A549 (cell line): ENCODE data around the gene HMGA1. TPM values are rescaled to one million over a fixed set of nuclear protein-coding genes. Genes with fewer than 3 reads are reported as not detected.
A peak's percentile ranks its signal among the peaks of the same experiment; 100 is the strongest.

Experiments used
- ATAC-seq, 2 experiments: fragments of 200-7000 bp in 1 of 2; fragments of >200 bp in 1 of 2; cut with Nextera tagmentation in 1 of 2; cut with Tn5 transposase in 1 of 2; 3 replicates each; pipeline versions ENCODE4 v1.8.0 to v1.9.1; 2018 to 2020; ENCODE audit warnings: mild to moderate bottlenecking in 1 of 2, moderate library complexity in 1 of 2
- CTCF ChIA-PET: fragments of 300-600 bp; sonication (Branson Sonifier 250); formaldehyde crosslinking; extraction: SDS; loops from one replicate; lab custom pipeline; 2021; ENCODE audit warnings: antibody characterized with exemption, inconsistent platforms; lab: Yijun Ruan, JAX
- POLR2A ChIA-PET: fragments of 350-600 bp; formaldehyde crosslinking; extraction: SDS; loops from one replicate; lab custom pipeline; 2021; ENCODE audit warnings: antibody characterized with exemption, inconsistent platforms; lab: Yijun Ruan, JAX
- DNase-seq, 2 experiments: peaks; one replicate each; pipeline versions ENCODE4 v3.0.0 to v3.0.0-alpha.2; 2011 to 2016; ENCODE audit warnings: low read depth in 1 of 2, low spot score in 1 of 2
- FAIRE-seq: peaks from 2 replicates; lab custom pipeline; 2011; peaks lifted over from hg19 to GRCh38; lab: Jason Lieb, UNC
- H3K27ac ChIP-seq, 2 experiments: fragments of >200 bp; sonication (Bioruptor Twin); formaldehyde crosslinking; 3 replicates each; pipeline ENCODE4 v1.5.1; 2016 to 2017
- H3K4me1 ChIP-seq: fragments of >200 bp; sonication (Bioruptor Twin); formaldehyde crosslinking; 3 replicates; pipeline ENCODE4 v1.6.1; 2016
- H3K4me2 ChIP-seq: fragments of >200 bp; sonication (Bioruptor Twin); formaldehyde crosslinking; 3 replicates; pipeline ENCODE4 v1.6.1; 2016
- H3K4me3 ChIP-seq: fragments of >200 bp; sonication (Bioruptor Twin); formaldehyde crosslinking; 3 replicates; pipeline ENCODE4 v1.5.1; 2016
- H3K9me3 ChIP-seq: fragments of >200 bp; sonication (Bioruptor Twin); formaldehyde crosslinking; 3 replicates; pipeline ENCODE4 v1.6.1; 2016
- BHLHE40 ChIP-seq: IDR thresholded peaks from 2 replicates; pipeline ENCODE4 v1.6.1; 2012; ENCODE audit warnings: low read depth, low read length, inconsistent platforms
- CBX2 ChIP-seq: fragments of 200-600 bp; sonication (generic); IDR thresholded peaks from 2 replicates; pipeline ENCODE4 v1.6.1; 2016; ENCODE audit warnings: low read depth, mild to moderate bottlenecking, borderline replicate concordance
- CBX8 ChIP-seq: fragments of 200-600 bp; sonication (generic); IDR thresholded peaks from 2 replicates; pipeline ENCODE4 v1.6.1; 2016
- EHF ChIP-seq: fragments of 250-450 bp; sonication (Bioruptor Pico); IDR thresholded peaks from 2 replicates; pipeline ENCODE4 v1.5.0; 2020; ENCODE audit warnings: mild to moderate bottlenecking
- EP300 ChIP-seq, 2 experiments: fragments of >200 bp; sonication (Bioruptor Twin); formaldehyde crosslinking; IDR thresholded peaks; 2 replicates in 1 of 2; 3 replicates in 1 of 2; pipeline ENCODE4 v1.6.1; 2016 to 2017
- ESRRA ChIP-seq: fragments of 150-350 bp; IDR thresholded peaks from 2 replicates; pipeline ENCODE4 v1.6.1; 2014; ENCODE audit warnings: mild to moderate bottlenecking, low read length, borderline replicate concordance
- FOSB ChIP-seq: fragments of 250-450 bp; sonication (Bioruptor Pico); IDR thresholded peaks from 2 replicates; pipeline ENCODE4 v1.5.0; 2020; ENCODE audit warnings: mild to moderate bottlenecking, moderate library complexity
- HDAC2 ChIP-seq: fragments of 200-600 bp; sonication (generic); IDR thresholded peaks from 2 replicates; pipeline ENCODE4 v1.6.1; 2016
- HOXB13 ChIP-seq: fragments of 250-450 bp; sonication (Bioruptor Pico); IDR thresholded peaks from 2 replicates; pipeline ENCODE4 v1.5.0; 2020; ENCODE audit warnings: low read depth, mild to moderate bottlenecking, moderate library complexity
- HOXB5 ChIP-seq: fragments of 250-450 bp; sonication (Bioruptor Pico); IDR thresholded peaks from 2 replicates; pipeline ENCODE4 v1.5.0; 2020; ENCODE audit warnings: mild to moderate bottlenecking, moderate library complexity
- JUN ChIP-seq, 2 experiments: fragments of >200 bp; sonication (Bioruptor Twin); formaldehyde crosslinking; IDR thresholded peaks; 2 replicates in 1 of 2; 3 replicates in 1 of 2; pipeline ENCODE4 v1.6.1; 2016 to 2017
- KDM1A ChIP-seq: fragments of 200-600 bp; sonication (generic); IDR thresholded peaks from 2 replicates; pipeline ENCODE4 v1.6.1; 2016; ENCODE audit warnings: low read depth, mild to moderate bottlenecking
- KDM5A ChIP-seq: fragments of 200-600 bp; sonication (generic); IDR thresholded peaks from 2 replicates; pipeline ENCODE4 v1.6.1; 2016; ENCODE audit warnings: antibody characterized with exemption, mild to moderate bottlenecking
- MAFK ChIP-seq: fragments of 450-650 bp; IDR thresholded peaks from 2 replicates; pipeline ENCODE4 v1.6.1; 2014; ENCODE audit not compliant: partially characterized antibody
- MAX ChIP-seq: IDR thresholded peaks from 2 replicates; pipeline ENCODE4 v1.6.1; 2012
- POLR2A ChIP-seq: IDR thresholded peaks from 2 replicates; pipeline ENCODE4 v1.6.1; 2012; ENCODE audit warnings: mild to moderate bottlenecking, low read length
- RARB ChIP-seq: fragments of 250-450 bp; sonication (Bioruptor Pico); IDR thresholded peaks from 2 replicates; pipeline ENCODE4 v1.8.0; 2021; ENCODE audit warnings: mild to moderate bottlenecking, moderate library complexity
- REST ChIP-seq: fragments of 200-600 bp; sonication (generic); IDR thresholded peaks from 2 replicates; pipeline ENCODE4 v1.6.1; 2016; ENCODE audit warnings: antibody characterized with exemption, mild to moderate bottlenecking, moderate library complexity
- RFX5 ChIP-seq: fragments of 450-650 bp; IDR thresholded peaks from 2 replicates; pipeline ENCODE4 v1.7.1; 2014; ENCODE audit warnings: antibody characterized with exemption, mild to moderate bottlenecking, moderate library complexity
- RNF2 ChIP-seq: fragments of 200-600 bp; sonication (generic); IDR thresholded peaks from 2 replicates; pipeline ENCODE4 v1.6.1; 2016; ENCODE audit warnings: low read depth, mild to moderate bottlenecking, antibody characterized with exemption, moderate library complexity, borderline replicate concordance
- SMC3 ChIP-seq: fragments of >200 bp; sonication (Bioruptor Twin); formaldehyde crosslinking; IDR thresholded peaks from 3 replicates; pipeline ENCODE4 v1.6.1; 2018; ENCODE audit warnings: inconsistent platforms
- TFCP2L1 ChIP-seq: fragments of 250-450 bp; sonication (Bioruptor Pico); IDR thresholded peaks from 2 replicates; pipeline ENCODE4 v1.5.0; 2021; ENCODE audit warnings: mild to moderate bottlenecking
- TP53 ChIP-seq: fragments of 250-450 bp; sonication (Bioruptor Pico); IDR thresholded peaks from 2 replicates; pipeline ENCODE4 v1.5.0; 2021; ENCODE audit warnings: mild to moderate bottlenecking, moderate library complexity
- ZC3H11A ChIP-seq: fragments of 450-650 bp; IDR thresholded peaks from 2 replicates; pipeline ENCODE4 v1.6.1; 2014; ENCODE audit warnings: antibody characterized with exemption, mild to moderate bottlenecking
- ZFP36 ChIP-seq: fragments of 450-650 bp; IDR thresholded peaks from 2 replicates; pipeline ENCODE4 v1.6.1; 2014; ENCODE audit warnings: borderline replicate concordance; ENCODE audit not compliant: partially characterized antibody
- ZSCAN20 ChIP-seq: fragments of 250-450 bp; sonication (Bioruptor Pico); IDR thresholded peaks from 2 replicates; pipeline ENCODE4 v1.8.0; 2022; ENCODE audit warnings: mild to moderate bottlenecking, moderate library complexity
- WGBS: methylation state at CpG from one replicate; pipeline ENCODE4 v1.1.6; 2017; ENCODE audit errors: missing lambda C conversion rate; 5-methylcytosine and 5-hydroxymethylcytosine counted together
- polyA plus RNA-seq, 4 experiments: library from polyadenylated mRNA; depleted of rRNA in 3 of 4; stranded (reverse); fragments of >200 nt; fragmentation: RNase III in 1 of 4; extraction: RNeasy Plus Mini Kit Qiagen cat#74134 plus additional on column Dnase treatment in 1 of 4; gene quantifications; 2 replicates in 3 of 4; 3 replicates in 1 of 4; pipeline ENCODE4 v1.2.3, GENCODE V29; 2011 to 2017
- TF ChIP-seq, protein P1 (sequence below): fragments of >200 bp; sonication (Bioruptor Twin); formaldehyde crosslinking; IDR thresholded peaks from 3 replicates; pipeline ENCODE4 v1.5.1; 2016
- TF ChIP-seq, protein P2 (sequence below): IDR thresholded peaks from 2 replicates; pipeline ENCODE4 v1.6.1; 2012
- TF ChIP-seq, protein P3 (sequence below): fragments of 250-450 bp; sonication (Bioruptor Pico); IDR thresholded peaks from 2 replicates; pipeline ENCODE4 v1.5.0; 2020; ENCODE audit warnings: low read depth, mild to moderate bottlenecking, moderate library complexity
- TF ChIP-seq, protein P4 (sequence below): fragments of 450-650 bp; IDR thresholded peaks from 2 replicates; pipeline ENCODE4 v1.6.1; 2014; ENCODE audit warnings: antibody characterized with exemption

HMGA1 gene
- polyA plus RNA-seq, 2 of the 4 experiments (the other 2 are of a cell fraction), result 127 to 249 TPM

DNA sequence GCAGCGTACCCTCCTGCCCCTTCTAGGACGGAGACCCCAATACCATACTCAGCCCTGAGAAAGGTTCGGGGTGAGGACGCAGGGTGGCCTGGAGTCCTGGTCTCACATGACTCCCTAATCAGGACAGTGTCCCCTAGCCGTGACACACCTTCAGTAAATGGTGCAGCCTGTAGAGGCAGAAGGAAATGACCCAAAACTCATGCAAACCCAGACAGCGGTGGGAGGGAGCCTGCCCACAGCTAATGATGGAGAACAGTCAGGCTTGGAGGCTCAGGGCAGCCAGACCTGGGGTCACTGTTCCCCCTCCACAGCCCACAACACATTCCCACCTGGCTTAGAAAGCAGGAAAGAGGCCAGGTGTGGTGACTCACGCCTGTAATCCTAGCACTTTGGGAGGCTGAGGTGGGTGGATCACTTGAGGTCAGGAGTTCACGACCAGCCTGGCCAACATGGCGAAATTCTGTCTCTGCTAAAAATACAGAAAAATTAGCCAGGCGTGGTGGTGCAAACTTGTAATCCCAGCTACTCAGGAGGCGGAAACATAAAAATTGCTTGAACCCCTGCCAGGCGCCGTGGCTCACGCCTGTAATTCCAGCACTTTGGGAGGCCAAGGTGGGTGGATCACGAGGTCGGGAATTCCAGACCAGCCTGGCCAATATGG lies 8.8 kb upstream of the HMGA1 start:
- POLR2A ChIA-PET, result interaction anchor here (2.0 kb wide), 1 partner anchor 9 kb away, joined by 6 read pairs; the partner anchor contains the start of gene HMGA1
- H3K9me3 ChIP-seq, result no peaks in the 10 kb centered on the region
- FAIRE-seq, result no peak
- ATAC-seq, result no peak
- no peak overlapping the region for H3K4me2 ChIP-seq
- H3K27ac ChIP-seq, result peak overlapping the region in 1 of 2 experiments; percentile 63; a peak in 3 of 6 replicates
- CTCF ChIA-PET, result interaction anchor here (0.5 to 1.6 kb wide), 6 partner anchors 15 to 52 kb away, joined by 3 to 5 read pairs (median 4); no protein-coding TSS in a partner anchor
- H3K4me3 ChIP-seq, result no peak overlapping the region
- H3K4me1 ChIP-seq, result peaks cover 20% of the 10 kb centered on the region
- no peak for DNase-seq
- 90% methylated on average over 15 of the region's 16 CpGs for WGBS
- TF ChIP-seq, protein P1, sequence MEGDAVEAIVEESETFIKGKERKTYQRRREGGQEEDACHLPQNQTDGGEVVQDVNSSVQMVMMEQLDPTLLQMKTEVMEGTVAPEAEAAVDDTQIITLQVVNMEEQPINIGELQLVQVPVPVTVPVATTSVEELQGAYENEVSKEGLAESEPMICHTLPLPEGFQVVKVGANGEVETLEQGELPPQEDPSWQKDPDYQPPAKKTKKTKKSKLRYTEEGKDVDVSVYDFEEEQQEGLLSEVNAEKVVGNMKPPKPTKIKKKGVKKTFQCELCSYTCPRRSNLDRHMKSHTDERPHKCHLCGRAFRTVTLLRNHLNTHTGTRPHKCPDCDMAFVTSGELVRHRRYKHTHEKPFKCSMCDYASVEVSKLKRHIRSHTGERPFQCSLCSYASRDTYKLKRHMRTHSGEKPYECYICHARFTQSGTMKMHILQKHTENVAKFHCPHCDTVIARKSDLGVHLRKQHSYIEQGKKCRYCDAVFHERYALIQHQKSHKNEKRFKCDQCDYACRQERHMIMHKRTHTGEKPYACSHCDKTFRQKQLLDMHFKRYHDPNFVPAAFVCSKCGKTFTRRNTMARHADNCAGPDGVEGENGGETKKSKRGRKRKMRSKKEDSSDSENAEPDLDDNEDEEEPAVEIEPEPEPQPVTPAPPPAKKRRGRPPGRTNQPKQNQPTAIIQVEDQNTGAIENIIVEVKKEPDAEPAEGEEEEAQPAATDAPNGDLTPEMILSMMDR, result no peak
- TF ChIP-seq RFX5 (no peak), RARB (CRISPR knock-in tag) (no peak), SMC3 (no peak), EP300 (IDR thresholded peaks at IDR 0.05) (no peak), ZC3H11A (no peak), POLR2A (no peak), CBX2 (no peak), HOXB13 (CRISPR knock-in tag) (no peak), TP53 (CRISPR knock-in tag) (no peak), ZFP36 (no peak), KDM5A (no peak), FOSB (CRISPR knock-in tag) (no peak), ESRRA (no peak), ZSCAN20 (CRISPR knock-in tag) (no peak), HDAC2 (no peak)
- TF ChIP-seq, protein P2, sequence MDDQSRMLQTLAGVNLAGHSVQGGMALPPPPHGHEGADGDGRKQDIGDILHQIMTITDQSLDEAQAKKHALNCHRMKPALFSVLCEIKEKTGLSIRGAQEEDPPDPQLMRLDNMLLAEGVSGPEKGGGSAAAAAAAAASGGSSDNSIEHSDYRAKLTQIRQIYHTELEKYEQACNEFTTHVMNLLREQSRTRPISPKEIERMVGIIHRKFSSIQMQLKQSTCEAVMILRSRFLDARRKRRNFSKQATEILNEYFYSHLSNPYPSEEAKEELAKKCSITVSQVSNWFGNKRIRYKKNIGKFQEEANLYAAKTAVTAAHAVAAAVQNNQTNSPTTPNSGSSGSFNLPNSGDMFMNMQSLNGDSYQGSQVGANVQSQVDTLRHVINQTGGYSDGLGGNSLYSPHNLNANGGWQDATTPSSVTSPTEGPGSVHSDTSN, result no peak
- TF ChIP-seq, protein P3, sequence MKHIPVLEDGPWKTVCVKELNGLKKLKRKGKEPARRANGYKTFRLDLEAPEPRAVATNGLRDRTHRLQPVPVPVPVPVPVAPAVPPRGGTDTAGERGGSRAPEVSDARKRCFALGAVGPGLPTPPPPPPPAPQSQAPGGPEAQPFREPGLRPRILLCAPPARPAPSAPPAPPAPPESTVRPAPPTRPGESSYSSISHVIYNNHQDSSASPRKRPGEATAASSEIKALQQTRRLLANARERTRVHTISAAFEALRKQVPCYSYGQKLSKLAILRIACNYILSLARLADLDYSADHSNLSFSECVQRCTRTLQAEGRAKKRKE (CRISPR knock-in tag), result no peak

DNA sequence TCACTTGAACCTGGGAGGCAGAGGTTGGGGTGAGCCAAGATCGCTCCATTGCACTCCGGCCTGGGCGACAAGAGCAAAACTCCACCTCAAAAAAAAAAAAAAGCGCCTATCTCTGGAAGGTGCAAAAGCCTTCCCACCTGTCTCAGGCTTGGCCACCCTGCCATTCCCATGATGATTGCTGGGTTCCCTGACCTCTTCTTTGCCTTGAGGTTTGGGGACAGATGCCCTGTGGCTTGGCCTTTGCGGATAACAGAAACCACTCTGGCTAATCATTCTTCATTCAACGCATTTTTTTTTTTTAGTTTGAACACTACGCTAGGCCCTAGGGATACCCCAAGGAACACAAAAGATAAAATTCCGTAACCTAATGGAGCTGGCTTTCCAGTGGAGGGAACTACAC lies 6.8 kb upstream of the HMGA1 start:
- Histone ChIP-seq H3K4me2 (no peak overlapping the region), H3K4me1 (peaks cover 9% of the 10 kb centered on the region; the same call in 2 of the 3 replicates), H3K27ac (no peak overlapping the region), H3K9me3 (no peaks in the 10 kb centered on the region), H3K4me3 (no peak overlapping the region)
- ChIA-PET CTCF (interaction anchor here (1.5 kb wide), 1 partner anchor 185 kb away, joined by 4 read pairs; no protein-coding TSS in a partner anchor), POLR2A (no interaction called here)
- DNase-seq, result no peak
- no peak for ATAC-seq
- no peak for FAIRE-seq
- TF ChIP-seq MAX, result no peak
- TF ChIP-seq JUN (IDR thresholded peaks at IDR 0.05), result no peak
- no peak for TF ChIP-seq EP300 (IDR thresholded peaks at IDR 0.05)
- no peak for TF ChIP-seq BHLHE40
- no peak for TF ChIP-seq KDM1A
- TF ChIP-seq TFCP2L1 (CRISPR knock-in tag), result no peak
- no peak for TF ChIP-seq RFX5
- no peak for TF ChIP-seq EHF (CRISPR knock-in tag)
- no peak for TF ChIP-seq HOXB13 (CRISPR knock-in tag)
- no peak for TF ChIP-seq MAFK
- TF ChIP-seq CBX2, result no peak
- TF ChIP-seq, protein P4, sequence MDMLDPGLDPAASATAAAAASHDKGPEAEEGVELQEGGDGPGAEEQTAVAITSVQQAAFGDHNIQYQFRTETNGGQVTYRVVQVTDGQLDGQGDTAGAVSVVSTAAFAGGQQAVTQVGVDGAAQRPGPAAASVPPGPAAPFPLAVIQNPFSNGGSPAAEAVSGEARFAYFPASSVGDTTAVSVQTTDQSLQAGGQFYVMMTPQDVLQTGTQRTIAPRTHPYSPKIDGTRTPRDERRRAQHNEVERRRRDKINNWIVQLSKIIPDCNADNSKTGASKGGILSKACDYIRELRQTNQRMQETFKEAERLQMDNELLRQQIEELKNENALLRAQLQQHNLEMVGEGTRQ, result no peak
- no peak for TF ChIP-seq REST
- TF ChIP-seq CBX8, result no peak
- TF ChIP-seq HOXB5, result no peak
- no peak for TF ChIP-seq RNF2
- WGBS, result 94% methylated on average over 8 of the region's 8 CpGs
